T-cell (primary cell): ENCODE measurements around the gene ZSWIM9. TPM values are rescaled to one million over a fixed set of nuclear protein-coding genes. Genes with fewer than 3 reads are reported as not detected.

Experiments
- ATAC-seq, 4 experiments: fragments of 200-7000 bp in 3 of 4; fragments of 150-1000 bp in 1 of 4; cut with Tn5 transposase; replicated peaks in 1 of 4; 1 replicate in 3 of 4; 2 replicates in 1 of 4; pipeline ENCODE4 v1.10.0; 2021; ENCODE audit warnings: moderate library complexity in 3 of 4, mild to moderate bottlenecking in 2 of 4, moderate number of reproducible peaks in 1 of 4
- CTCF ChIA-PET, 2 donors: fragments of 300-600 bp; sonication (Branson Sonifier 250); formaldehyde crosslinking; loops; one replicate each; lab custom pipeline; 2022; ENCODE audit warnings: antibody characterized with exemption in 2 of 2; lab: Charles Lee
- POLR2A ChIA-PET, 2 donors: fragments of 300-600 bp; sonication (Branson Sonifier 250); formaldehyde crosslinking; loops; one replicate each; lab custom pipeline; 2022; ENCODE audit warnings: antibody characterized with exemption in 2 of 2; lab: Charles Lee
- DNase-seq, 35 experiments: peaks; one replicate each; pipeline versions ENCODE4 v3.0.0 to v3.0.0-alpha.2; 2013 to 2023
- H3K27ac ChIP-seq: one replicate; pipeline ENCODE4 v1.5.1; 2013; ENCODE audit warnings: low read length
- H3K27me3 ChIP-seq, 2 experiments: replicated peaks in 1 of 2; 1 replicate in 1 of 2; 2 replicates in 1 of 2; pipeline versions ENCODE4 v1.6.1 to v1.7.0; 2013; ENCODE audit warnings: low read length in 1 of 2, mixed read lengths in 1 of 2; ENCODE audit not compliant: control insufficient read depth in 2 of 2, insufficient read depth in 2 of 2; ENCODE audit errors: extremely low read depth in 1 of 2
- H3K36me3 ChIP-seq, 2 donors: 1 replicate in 1 of 2; 2 replicates in 1 of 2; pipeline versions ENCODE4 v1.6.1 to v1.7.0; 2013; ENCODE audit warnings: low read length in 1 of 2; ENCODE audit not compliant: control insufficient read depth in 2 of 2, insufficient read depth in 1 of 2; ENCODE audit errors: extremely low read depth in 1 of 2
- H3K4me1 ChIP-seq, 2 experiments: 1 replicate in 1 of 2; 2 replicates in 1 of 2; pipeline versions ENCODE4 v1.6.1 to v1.7.0; 2013; ENCODE audit warnings: low read length in 2 of 2, mixed read lengths in 1 of 2; ENCODE audit not compliant: insufficient read depth in 2 of 2, control insufficient read depth in 1 of 2; ENCODE audit errors: extremely low read depth in 1 of 2
- H3K4me3 ChIP-seq, 2 donors: 1 replicate in 1 of 2; 2 replicates in 1 of 2; pipeline versions ENCODE4 v1.5.1 to v1.7.0; 2013; ENCODE audit warnings: mild to moderate bottlenecking in 2 of 2, low read length in 1 of 2, moderate library complexity in 1 of 2; ENCODE audit not compliant: control insufficient read depth in 1 of 2; ENCODE audit errors: extremely low read depth in 1 of 2
- H3K9me3 ChIP-seq: 2 replicates; pipeline ENCODE4 v1.7.0; 2013
- H3K27ac Mint-ChIP-seq, 2 donors: one replicate each; pipeline ENCODE4 v1.8.0; 2020 to 2021; ENCODE audit warnings: mild to moderate bottlenecking in 2 of 2, mixed read lengths in 2 of 2
- H3K27me3 Mint-ChIP-seq, 2 donors: one replicate each; pipeline ENCODE4 v1.8.0; 2021 to 2022; ENCODE audit warnings: mixed read lengths in 2 of 2
- H3K36me3 Mint-ChIP-seq: one replicate; pipeline ENCODE4 v1.8.0; 2021; ENCODE audit warnings: mixed read lengths
- H3K4me1 Mint-ChIP-seq, 3 donors: one replicate each; pipeline ENCODE4 v1.8.0; 2020 to 2022; ENCODE audit warnings: mixed read lengths in 3 of 3, mild to moderate bottlenecking in 1 of 3
- H3K4me3 Mint-ChIP-seq, 3 donors: one replicate each; pipeline ENCODE4 v1.8.0; 2020 to 2022; ENCODE audit warnings: mild to moderate bottlenecking in 3 of 3, mixed read lengths in 3 of 3, moderate library complexity in 3 of 3
- H3K9me3 Mint-ChIP-seq, 3 donors: one replicate each; pipeline ENCODE4 v1.8.0; 2020 to 2022; ENCODE audit warnings: mixed read lengths in 3 of 3
- WGBS: methylation state at CpG from one replicate; pipeline ENCODE4 v1.1.5; 2013; ENCODE audit warnings: missing lambda C conversion rate; ENCODE audit not compliant: insufficient coverage; 5-methylcytosine and 5-hydroxymethylcytosine counted together
- total RNA-seq, 35 experiments: library from RNA in 6 of 35; stranded (reverse) in 6 of 35; fragments of 120-200 nt in 1 of 35; gene quantifications; one replicate each; pipeline versions ENCODE4 v1.2.1 to v1.2.4 and lab custom pipeline; 2013 to 2026

The ZSWIM9 gene
- total RNA-seq, 5 donors from 2014 or later (not counting 1 experiment from before 2014, with no cell fraction given), result 5.4 to 14.7 (median 11.6) TPM

GRCh38 chr19:48176226-48176625 lies 5.7 kb downstream of the ZSWIM9 start:
- ATAC-seq (no peak), DNase-seq (no peak)
- peaks cover 2 to 18% (median 11%) of the 10 kb centered on the region in 3 donors for H3K4me1 Mint-ChIP-seq
- Histone ChIP-seq H3K27me3 (no peaks in the 10 kb centered on the region), H3K4me3 (no peak overlapping the region), H3K27ac (no peak overlapping the region), H3K36me3 (peaks cover 4 to 22% of the 10 kb centered on the region in 2 donors), H3K4me1 (peaks cover 1 to 5% of the 10 kb centered on the region in 2 experiments), H3K9me3 (no peaks in the 10 kb centered on the region)
- peaks cover 34% of the 10 kb centered on the region for H3K36me3 Mint-ChIP-seq
- peaks cover under 1 to 2% (median 1%) of the 10 kb centered on the region in 3 donors for H3K9me3 Mint-ChIP-seq
- no CpG with 5 or more reads among the region's 3 CpGs for WGBS
- H3K27me3 Mint-ChIP-seq, result no peaks in the 10 kb centered on the region
- no peak overlapping the region for H3K27ac Mint-ChIP-seq
- ChIA-PET CTCF (no interaction called here), POLR2A (no interaction called here)
- no peak overlapping the region for H3K4me3 Mint-ChIP-seq

GRCh38 chr19:48181505-48181904 lies 11.0 kb downstream of the ZSWIM9 start:
- ChIA-PET CTCF (no interaction called here), POLR2A (no interaction called here)
- H3K27me3 ChIP-seq, result no peaks in the 10 kb centered on the region
- H3K27ac Mint-ChIP-seq, result no peak overlapping the region
- no peak overlapping the region for H3K4me3 Mint-ChIP-seq
- WGBS, result 100% methylated on average over 4 of the region's 5 CpGs
- DNase-seq (no peak), ATAC-seq (no peak)
- no peak overlapping the region for H3K4me3 ChIP-seq
- no peak overlapping the region for H3K27ac ChIP-seq
- H3K9me3 Mint-ChIP-seq, result peaks cover 7% of the 10 kb centered on the region in 3 donors
- peaks cover 3% of the 10 kb centered on the region for H3K9me3 ChIP-seq
- H3K36me3 Mint-ChIP-seq, result peaks cover 23% of the 10 kb centered on the region
- no peaks in the 10 kb centered on the region for H3K4me1 ChIP-seq
- no peaks in the 10 kb centered on the region for H3K4me1 Mint-ChIP-seq
- H3K36me3 ChIP-seq, result peaks cover 3 to 6% of the 10 kb centered on the region in 2 donors
- H3K27me3 Mint-ChIP-seq, result no peaks in the 10 kb centered on the region

GRCh38 chr19:48182434-48182833 lies 12.0 kb downstream of the ZSWIM9 start:
- Mint-ChIP-seq H3K36me3 (peaks cover 19% of the 10 kb centered on the region), H3K27me3 (no peaks in the 10 kb centered on the region), H3K9me3 (peaks cover 7% of the 10 kb centered on the region in 3 donors), H3K4me3 (no peak overlapping the region), H3K4me1 (no peaks in the 10 kb centered on the region), H3K27ac (no peak overlapping the region)
- Histone ChIP-seq H3K4me1 (no peaks in the 10 kb centered on the region), H3K27ac (no peak overlapping the region), H3K36me3 (peaks cover 3 to 6% of the 10 kb centered on the region in 2 donors), H3K9me3 (peaks cover 3% of the 10 kb centered on the region), H3K4me3 (no peak overlapping the region), H3K27me3 (no peaks in the 10 kb centered on the region)
- CTCF ChIA-PET, result no interaction called here
- WGBS, result 98% methylated on average over 36 of the region's 38 CpGs
- POLR2A ChIA-PET, result no interaction called here
- DNase-seq, result no peak
- no peak for ATAC-seq

GRCh38 chr19:48183356-48183755 lies 12.9 kb downstream of the ZSWIM9 start:
- CTCF ChIA-PET, result no interaction called here

DNA sequence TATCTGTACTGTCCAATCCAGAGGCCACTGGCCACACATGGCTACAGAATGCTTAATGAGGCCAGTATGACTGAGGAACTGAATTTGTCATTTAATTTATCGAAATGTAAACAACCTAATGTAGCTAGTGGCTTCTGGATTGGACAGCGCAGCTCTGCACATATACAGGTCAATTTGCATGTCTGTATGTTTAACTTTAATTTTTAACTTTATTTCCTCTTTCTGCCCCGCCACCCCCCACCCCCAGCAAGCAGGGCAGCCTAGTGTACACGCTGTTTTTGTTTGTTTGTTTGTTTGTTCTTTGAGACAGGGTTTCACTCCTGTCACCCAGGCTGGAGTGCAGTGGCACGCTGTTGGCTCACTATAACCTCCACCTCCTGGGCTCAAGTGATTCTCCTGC lies 15.5 kb downstream of the ZSWIM9 start:
- no peak overlapping the region for H3K27ac Mint-ChIP-seq
- DNase-seq, result no peak
- H3K4me3 ChIP-seq, result no peak overlapping the region
- 100% methylated on average over 1 of the region's 5 CpGs for WGBS
- H3K36me3 Mint-ChIP-seq, result peaks cover 18% of the 10 kb centered on the region
- ATAC-seq, result no peak
- ChIA-PET POLR2A (no interaction called here), CTCF (no interaction called here)
- no peak overlapping the region for H3K4me3 Mint-ChIP-seq
- H3K27me3 ChIP-seq, result no peaks in the 10 kb centered on the region
- H3K4me1 ChIP-seq, result no peaks in the 10 kb centered on the region
- H3K27me3 Mint-ChIP-seq, result no peaks in the 10 kb centered on the region
- H3K36me3 ChIP-seq, result peaks cover 0 to 6% of the 10 kb centered on the region in 2 donors
- peaks cover 0 to 8% (median 7%) of the 10 kb centered on the region in 3 donors for H3K4me1 Mint-ChIP-seq
- peaks cover 3% of the 10 kb centered on the region for H3K9me3 ChIP-seq
- peaks cover 7% of the 10 kb centered on the region in 3 donors for H3K9me3 Mint-ChIP-seq
- no peak overlapping the region for H3K27ac ChIP-seq

More at GRCh38 chr19:48183356-48183755, 12.9 kb downstream of the ZSWIM9 start:
- Histone ChIP-seq H3K36me3 (peaks cover 3 to 6% of the 10 kb centered on the region in 2 donors), H3K9me3 (peaks cover 3% of the 10 kb centered on the region), H3K4me3 (no peak overlapping the region), H3K27me3 (no peaks in the 10 kb centered on the region), H3K27ac (no peak overlapping the region), H3K4me1 (no peaks in the 10 kb centered on the region)
- H3K36me3 Mint-ChIP-seq, result peaks cover 21% of the 10 kb centered on the region
- POLR2A ChIA-PET, result no interaction called here
- DNase-seq (no peak), ATAC-seq (no peak)
- H3K27ac Mint-ChIP-seq, result no peak overlapping the region
- peaks cover 7% of the 10 kb centered on the region in 3 donors for H3K9me3 Mint-ChIP-seq
- no peaks in the 10 kb centered on the region for H3K4me1 Mint-ChIP-seq
- 100% methylated on average over 1 of the region's 9 CpGs for WGBS
- no peak overlapping the region for H3K4me3 Mint-ChIP-seq
- H3K27me3 Mint-ChIP-seq, result no peaks in the 10 kb centered on the region

DNA sequence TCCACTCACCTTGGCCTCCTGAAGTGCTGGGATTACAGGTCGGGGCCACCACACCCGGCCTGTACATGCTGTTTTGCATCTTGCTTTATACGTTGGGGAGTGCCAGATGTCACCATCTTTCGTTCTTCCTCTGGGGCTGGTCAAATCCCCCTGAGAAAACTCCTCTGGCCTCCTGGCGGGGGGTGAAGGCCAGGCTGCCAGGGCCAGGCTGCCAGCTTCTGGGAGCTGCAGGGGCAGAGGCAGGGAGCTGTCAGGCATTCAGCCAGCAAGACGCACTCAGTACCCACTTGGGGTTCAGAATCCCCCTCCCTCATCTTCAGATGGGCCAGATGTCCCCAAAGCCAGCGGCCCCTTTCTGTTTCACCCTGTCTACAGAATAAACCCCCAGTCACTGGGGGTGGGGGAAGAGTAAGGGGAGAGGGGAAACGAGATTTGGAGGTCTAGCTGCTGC lies 16.1 kb downstream of the ZSWIM9 start:
- CTCF ChIA-PET, result no interaction called here

More for the DNA sequence above, 16.1 kb downstream of the ZSWIM9 start:
- peaks cover 16% of the 10 kb centered on the region for H3K36me3 Mint-ChIP-seq
- DNase-seq (peak in 1 of 35 experiments; percentile 6), ATAC-seq (no peak)
- H3K27ac Mint-ChIP-seq, result no peak overlapping the region
- no peaks in the 10 kb centered on the region for H3K4me1 ChIP-seq
- H3K4me3 ChIP-seq, result no peak overlapping the region
- peaks cover 2% of the 10 kb centered on the region for H3K9me3 ChIP-seq
- WGBS, result 95% methylated on average over 4 of the region's 8 CpGs
- H3K27me3 Mint-ChIP-seq, result no peaks in the 10 kb centered on the region
- H3K27ac ChIP-seq, result no peak overlapping the region
- no peaks in the 10 kb centered on the region for H3K27me3 ChIP-seq
- peaks cover 0 to 6% of the 10 kb centered on the region in 2 donors for H3K36me3 ChIP-seq
- POLR2A ChIA-PET, result no interaction called here
- H3K9me3 Mint-ChIP-seq, result peaks cover 2 to 3% (median 2%) of the 10 kb centered on the region in 3 donors
- peaks cover 0 to 10% (median 7%) of the 10 kb centered on the region in 3 donors for H3K4me1 Mint-ChIP-seq
- H3K4me3 Mint-ChIP-seq, result no peak overlapping the region
